Lung (tissue), 12 donors: ENCODE measurements around the gene PATE1. TPM values are rescaled to one million over a fixed set of nuclear protein-coding genes. Genes with fewer than 3 reads are reported as not detected.
A peak's percentile ranks its signal among the peaks of the same experiment; 100 is the strongest.

ENCODE experiments used
- ATAC-seq: fragments of 200-7000 bp; cut with Tn5 transposase; one replicate; pipeline ENCODE4 v1.9.1; 2020; ENCODE audit warnings: moderate number of reproducible peaks; ENCODE audit not compliant: insufficient read depth, low FRiP score
- DNase-seq, 3 donors: peaks; one replicate each; pipeline ENCODE4 v3.0.0-alpha.2; 2013 to 2017
- H3K27ac ChIP-seq, 2 donors: one replicate each; pipeline ENCODE4 v1.5.1; 2013; ENCODE audit warnings: mild to moderate bottlenecking in 2 of 2, moderate library complexity in 2 of 2, control low read depth in 1 of 2, inconsistent platforms in 1 of 2, low read depth in 1 of 2, low read length in 1 of 2
- H3K27me3 ChIP-seq, 3 donors: one replicate each; pipeline ENCODE4 v1.5.1; 2013; ENCODE audit warnings: low read length in 2 of 3; ENCODE audit not compliant: control insufficient read depth in 3 of 3, insufficient read depth in 3 of 3
- H3K36me3 ChIP-seq, 4 donors: one replicate each; pipeline ENCODE4 v1.5.1; 2013; ENCODE audit warnings: low read length in 4 of 4, mild to moderate bottlenecking in 1 of 4, moderate library complexity in 1 of 4; ENCODE audit not compliant: control insufficient read depth in 4 of 4, insufficient read depth in 4 of 4
- H3K4me1 ChIP-seq, 5 donors: one replicate each; pipeline ENCODE4 v1.5.1; 2013; ENCODE audit warnings: low read length in 5 of 5, mild to moderate bottlenecking in 2 of 5, moderate library complexity in 1 of 5; ENCODE audit not compliant: control insufficient read depth in 5 of 5, insufficient read depth in 5 of 5
- H3K4me3 ChIP-seq: one replicate; pipeline ENCODE4 v1.5.1; 2013; ENCODE audit warnings: mild to moderate bottlenecking, control low read depth, moderate library complexity
- H3K9ac ChIP-seq, 2 donors: one replicate each; pipeline ENCODE4 v1.5.1; 2013; ENCODE audit warnings: low read length in 2 of 2, control low read depth in 1 of 2; ENCODE audit not compliant: insufficient read depth in 1 of 2
- H3K9me3 ChIP-seq, 4 donors: one replicate each; pipeline ENCODE4 v1.5.1; 2013; ENCODE audit warnings: low read length in 3 of 4, mild to moderate bottlenecking in 1 of 4, moderate library complexity in 1 of 4; ENCODE audit not compliant: control insufficient read depth in 4 of 4, insufficient read depth in 3 of 4
- WGBS, 2 donors: extraction: QIAGEN DNeasy Blood & Tissue Kit; methylation state at CpG; one replicate each; pipeline ENCODE4 v1.1.7; 2013; 5-methylcytosine and 5-hydroxymethylcytosine counted together
- polyA plus RNA-seq, 2 donors: library from polyadenylated mRNA; stranded (reverse); fragments of 200-250 nt; gene quantifications; one replicate each; pipeline ENCODE4 v1.2.1, GENCODE V29; 2013
- total RNA-seq, 2 donors: library from RNA; depleted of rRNA in 1 of 2; stranded (reverse); fragments of >200 nt in 1 of 2; gene quantifications; one replicate each; pipeline ENCODE4 v1.2.1, GENCODE V29; 2014 to 2021
- TF ChIP-seq, protein P1 (sequence below): IDR thresholded peaks from 2 replicates; pipeline ENCODE4 v1.5.1; 2012; ENCODE audit warnings: mild to moderate bottlenecking; ENCODE audit errors: control extremely low read depth, extremely low read depth
- donor health status: control.
- donor health status: control.
- donor health status: Bipolar disorder and iron deficiency.
- donor health status: healthy.
- donor health status: DM: yes; HTN: yes; CAD: no.

PATE1 gene
- total and polyA plus RNA-seq, 4 donors = not detected

DNA sequence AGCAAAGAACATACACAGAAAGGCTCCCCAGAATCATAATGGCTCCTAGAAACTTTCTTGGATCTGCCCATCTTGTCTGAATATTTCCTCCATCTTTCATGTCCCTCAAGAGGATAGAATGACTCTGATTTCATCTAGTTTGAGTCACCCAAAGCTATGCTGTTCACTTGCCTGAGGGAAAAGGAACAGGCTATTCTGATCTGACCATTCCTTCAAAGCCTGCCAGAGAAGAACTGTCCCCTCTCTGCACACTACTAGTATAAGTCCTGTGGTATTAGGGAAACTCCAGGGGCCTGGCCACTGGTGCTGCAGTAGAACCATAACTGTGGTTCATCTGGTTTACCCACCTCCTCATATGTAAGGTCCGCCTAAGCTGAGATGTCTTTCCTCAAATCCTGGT lies 2.4 kb upstream of the PATE1 start:
- TF ChIP-seq, protein P1, sequence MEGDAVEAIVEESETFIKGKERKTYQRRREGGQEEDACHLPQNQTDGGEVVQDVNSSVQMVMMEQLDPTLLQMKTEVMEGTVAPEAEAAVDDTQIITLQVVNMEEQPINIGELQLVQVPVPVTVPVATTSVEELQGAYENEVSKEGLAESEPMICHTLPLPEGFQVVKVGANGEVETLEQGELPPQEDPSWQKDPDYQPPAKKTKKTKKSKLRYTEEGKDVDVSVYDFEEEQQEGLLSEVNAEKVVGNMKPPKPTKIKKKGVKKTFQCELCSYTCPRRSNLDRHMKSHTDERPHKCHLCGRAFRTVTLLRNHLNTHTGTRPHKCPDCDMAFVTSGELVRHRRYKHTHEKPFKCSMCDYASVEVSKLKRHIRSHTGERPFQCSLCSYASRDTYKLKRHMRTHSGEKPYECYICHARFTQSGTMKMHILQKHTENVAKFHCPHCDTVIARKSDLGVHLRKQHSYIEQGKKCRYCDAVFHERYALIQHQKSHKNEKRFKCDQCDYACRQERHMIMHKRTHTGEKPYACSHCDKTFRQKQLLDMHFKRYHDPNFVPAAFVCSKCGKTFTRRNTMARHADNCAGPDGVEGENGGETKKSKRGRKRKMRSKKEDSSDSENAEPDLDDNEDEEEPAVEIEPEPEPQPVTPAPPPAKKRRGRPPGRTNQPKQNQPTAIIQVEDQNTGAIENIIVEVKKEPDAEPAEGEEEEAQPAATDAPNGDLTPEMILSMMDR = no peak
- Histone ChIP-seq H3K27me3 (peaks cover 0 to 3% (median 0%) of the 10 kb centered on the region in 3 donors), H3K4me3 (no peak overlapping the region), H3K9ac (no peak overlapping the region), H3K4me1 (no peaks in the 10 kb centered on the region), H3K27ac (no peak overlapping the region), H3K36me3 (no peaks in the 10 kb centered on the region), H3K9me3 (no peaks in the 10 kb centered on the region)
- DNase-seq = no peak
- ATAC-seq = no peak
- WGBS, 2 donors = 92 to 100% methylated on average over 1 of the region's 1 CpG

DNA sequence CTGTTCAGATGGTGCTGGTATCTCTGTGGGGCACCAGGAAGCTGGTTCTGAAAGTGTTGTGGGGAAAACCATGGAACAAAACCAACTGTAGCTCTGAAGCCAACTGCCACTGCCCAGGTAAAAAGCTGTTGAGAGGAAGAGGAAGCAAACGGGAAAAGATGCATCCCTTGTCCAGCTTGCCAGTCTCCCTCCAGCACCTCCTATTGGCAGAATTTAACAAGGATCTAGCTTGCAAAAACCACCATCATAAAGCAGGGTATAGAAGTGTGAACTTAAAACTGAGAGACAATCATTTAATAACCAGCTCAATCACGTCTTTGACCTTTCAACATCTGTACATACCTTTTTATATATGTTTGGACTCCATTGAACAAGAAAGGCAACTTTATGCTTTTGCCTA lies 4.5 kb downstream of the PATE1 start:
- no peak for ATAC-seq

DNA sequence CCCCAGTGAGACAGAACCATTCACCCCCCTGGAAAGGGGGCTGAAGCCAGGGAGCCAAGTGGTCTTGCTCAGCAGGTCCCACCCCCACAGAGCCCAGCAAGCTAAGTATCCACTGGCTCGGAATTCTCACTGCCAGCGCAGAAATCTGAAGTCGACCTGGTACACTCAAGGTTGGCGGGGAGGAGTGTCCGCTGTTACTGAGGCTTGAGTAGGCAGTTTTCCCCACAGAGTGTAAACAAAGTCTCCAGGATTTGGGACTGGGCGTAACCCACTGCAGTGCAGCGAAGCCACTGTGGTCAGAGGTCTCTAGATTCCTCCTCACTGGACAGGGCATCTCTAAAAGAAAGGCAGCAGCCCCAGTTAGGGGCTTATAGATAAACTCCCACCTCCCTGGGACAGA lies 10.0 kb downstream of the PATE1 start:
- Histone ChIP-seq H3K4me1 (no peaks in the 10 kb centered on the region), H3K27me3 (no peaks in the 10 kb centered on the region), H3K27ac (no peak overlapping the region), H3K36me3 (no peaks in the 10 kb centered on the region), H3K4me3 (no peak overlapping the region), H3K9ac (no peak overlapping the region), H3K9me3 (no peaks in the 10 kb centered on the region)
- ATAC-seq = peak; percentile 75
- DNase-seq = peak in 2 of 3 donors; percentile 12 to 44
- TF ChIP-seq, protein P1 = no peak
- WGBS, 2 donors = 59 to 86% methylated on average over 7 of the region's 7 CpGs

More for the DNA sequence above, 4.5 kb downstream of the PATE1 start:
- H3K27me3 ChIP-seq = no peaks in the 10 kb centered on the region
- no peak overlapping the region for H3K9ac ChIP-seq
- 45 to 62% methylated on average over 2 of the region's 2 CpGs for WGBS, 2 donors
- no peaks in the 10 kb centered on the region for H3K4me1 ChIP-seq
- no peak for DNase-seq
- H3K36me3 ChIP-seq = no peaks in the 10 kb centered on the region
- TF ChIP-seq, protein P1 = no peak
- H3K27ac ChIP-seq = no peak overlapping the region
- no peaks in the 10 kb centered on the region for H3K9me3 ChIP-seq
- H3K4me3 ChIP-seq = no peak overlapping the region

GRCh38 chr11:125762445-125762844 lies 16.4 kb downstream of the PATE1 start:
- no peaks in the 10 kb centered on the region for H3K36me3 ChIP-seq
- H3K9ac ChIP-seq = no peak overlapping the region
- H3K27me3 ChIP-seq = no peaks in the 10 kb centered on the region
- no peak overlapping the region for H3K4me3 ChIP-seq
- TF ChIP-seq, protein P1 = no peak
- ATAC-seq (no peak), DNase-seq (no peak)
- H3K27ac ChIP-seq = no peak overlapping the region
- peaks cover 0 to 10% (median 0%) of the 10 kb centered on the region in 5 donors for H3K4me1 ChIP-seq
- WGBS, 2 donors = 85 to 91% methylated on average over 1 of the region's 1 CpG
- H3K9me3 ChIP-seq = no peaks in the 10 kb centered on the region
